ENCODE measurements around the gene DBF4. TPM values are rescaled to one million over a fixed set of nuclear protein-coding genes. Genes with fewer than 3 reads are reported as not detected.
A peak's percentile ranks its signal among the peaks of the same experiment; 100 is the strongest.

The DBF4 gene
- total RNA-seq, 3 donors from 2014 or later (not counting 1 experiment from before 2014, with no cell fraction given) = 51.7 to 61.2 (median 54.0) TPM

- DNase-seq (peak in 1 of 2 donors; percentile 49), ATAC-seq (no peak)
- H3K9me3 ChIP-seq (ENCODE audit: control insufficient read depth, insufficient read depth, low read length) = no peaks in the 10 kb centered on the region
- H3K9me3 Mint-ChIP-seq = no peaks in the 10 kb centered on the region
- peak overlapping the region; percentile 18 for H3K27ac ChIP-seq (ENCODE audit: low read length)
- H3K27me3 Mint-ChIP-seq (ENCODE audit: low read depth in 2 of 2) = peaks cover 4 to 9% of the 10 kb centered on the region in 2 donors
- H3K27ac Mint-ChIP-seq = peak overlapping the region; percentile 9 to 76
- H3K4me1 Mint-ChIP-seq = peaks cover 14 to 22% of the 10 kb centered on the region in 2 donors
- peaks cover 15% of the 10 kb centered on the region for H3K4me1 ChIP-seq (ENCODE audit: control insufficient read depth, insufficient read depth, low read length)
- H3K4me3 Mint-ChIP-seq = peak overlapping the region; percentile 93
- H3K27me3 ChIP-seq (ENCODE audit: control insufficient read depth, insufficient read depth, low read length) = no peaks in the 10 kb centered on the region
- no peaks in the 10 kb centered on the region for H3K36me3 ChIP-seq (ENCODE audit: control insufficient read depth, insufficient read depth, low read length)
- H3K4me3 ChIP-seq (ENCODE audit: low read length) = peak overlapping the region; percentile 72
- no peak for TF ChIP-seq CTCF (IDR thresholded peaks at IDR 0.05)
- no peaks in the 10 kb centered on the region for H3K36me3 Mint-ChIP-seq
- 6% methylated on average over 42 of the region's 47 CpGs for WGBS (ENCODE audit: insufficient coverage)
- intact Hi-C loops (cut with micrococcal nuclease) = loop anchor here (2.0 kb wide), 2 partner anchors 58 to 306 kb away; partner anchors contain the start of genes DBF4, RUNDC3B and SLC25A40
These were observed 58.5 kb downstream of the DBF4 start for GRCh38 chr7:87934699-87935383.

- peaks cover 15% of the 10 kb centered on the region for H3K4me1 ChIP-seq (ENCODE audit: control insufficient read depth, insufficient read depth, low read length)
- peak overlapping the region; percentile 72 for H3K4me3 ChIP-seq (ENCODE audit: low read length)
These were observed 59.1 kb downstream of the DBF4 start for GRCh38 chr7:87935384-87935706.

GRCh38 chr7:87941138-87941537 is 64.8 kb downstream of the DBF4 start:
- H3K9me3 ChIP-seq (ENCODE audit: control insufficient read depth, insufficient read depth, low read length) = no peaks in the 10 kb centered on the region
- H3K27me3 ChIP-seq (ENCODE audit: control insufficient read depth, insufficient read depth, low read length) = no peaks in the 10 kb centered on the region
- no peaks in the 10 kb centered on the region for H3K36me3 ChIP-seq (ENCODE audit: control insufficient read depth, insufficient read depth, low read length)
- Mint-ChIP-seq H3K27ac (no peak overlapping the region), H3K4me1 (peaks cover 0 to 4% of the 10 kb centered on the region in 2 donors), H3K27me3 (ENCODE audit: low read depth in 2 of 2) (no peaks in the 10 kb centered on the region), H3K9me3 (no peaks in the 10 kb centered on the region), H3K4me3 (no peak overlapping the region), H3K36me3 (no peaks in the 10 kb centered on the region)
- H3K27ac ChIP-seq (ENCODE audit: low read length) = no peak overlapping the region
- no peak overlapping the region for H3K4me3 ChIP-seq (ENCODE audit: low read length)
- intact Hi-C loops (cut with micrococcal nuclease) = no loop called here
- ATAC-seq (no peak), DNase-seq (no peak)
- 100% methylated on average over 3 of the region's 4 CpGs for WGBS (ENCODE audit: insufficient coverage)
- H3K4me1 ChIP-seq (ENCODE audit: control insufficient read depth, insufficient read depth, low read length) = no peaks in the 10 kb centered on the region
- TF ChIP-seq CTCF (IDR thresholded peaks at IDR 0.05) = no peak

More at GRCh38 chr7:87935384-87935706, 59.1 kb downstream of the DBF4 start:
- WGBS (ENCODE audit: insufficient coverage) = 69% methylated on average over 8 of the region's 8 CpGs
- Mint-ChIP-seq H3K9me3 (no peaks in the 10 kb centered on the region), H3K4me1 (peaks cover 14 to 22% of the 10 kb centered on the region in 2 donors), H3K27me3 (ENCODE audit: low read depth in 2 of 2) (peaks cover 0 to 7% of the 10 kb centered on the region in 2 donors), H3K4me3 (peak overlapping the region; percentile 93), H3K27ac (no peak overlapping the region), H3K36me3 (no peaks in the 10 kb centered on the region)
- Histone ChIP-seq H3K36me3 (ENCODE audit: control insufficient read depth, insufficient read depth, low read length) (no peaks in the 10 kb centered on the region), H3K27ac (ENCODE audit: low read length) (no peak overlapping the region), H3K9me3 (ENCODE audit: control insufficient read depth, insufficient read depth, low read length) (no peaks in the 10 kb centered on the region), H3K27me3 (ENCODE audit: control insufficient read depth, insufficient read depth, low read length) (no peaks in the 10 kb centered on the region)
- no peak for ATAC-seq
- no peak for TF ChIP-seq CTCF (IDR thresholded peaks at IDR 0.05)
- intact Hi-C loops (cut with micrococcal nuclease) = loop anchor here (2.0 kb wide), 2 partner anchors 59 to 307 kb away; partner anchors contain the start of genes DBF4, RUNDC3B and SLC25A40
- peak in 1 of 2 donors; percentile 5 for DNase-seq

Measured in natural killer cell (primary cell).